SU-DHL-6 (cell line): ENCODE data around the gene KLHDC8A.

Source experiments
- H2AFZ ChIP-seq: fragments of 200-600 bp; sonication (generic); 2 replicates; pipeline ENCODE4 v1.6.1; 2014; ENCODE audit warnings: low read depth, mild to moderate bottlenecking, moderate library complexity, mixed read lengths, antibody characterized with exemption, low read length; ENCODE audit not compliant: severe bottlenecking
- H3F3A ChIP-seq: fragments of 200-600 bp; shearing (Covaris generic); 2 replicates; pipeline ENCODE4 v1.6.0; 2016; ENCODE audit warnings: antibody characterized with exemption, mild to moderate bottlenecking; ENCODE audit not compliant: insufficient read depth
- H3K27ac ChIP-seq: fragments of 200-600 bp; sonication (generic); 2 replicates; pipeline ENCODE4 v1.5.1; 2016; ENCODE audit warnings: low read depth, mild to moderate bottlenecking, low read length, moderate library complexity, mixed read lengths
- H3K27me3 ChIP-seq: fragments of 200-600 bp; sonication (generic), shearing (Covaris generic); 2 replicates; pipeline ENCODE4 v1.6.0; 2014; ENCODE audit warnings: mild to moderate bottlenecking, low read length
- H3K36me3 ChIP-seq: fragments of 200-600 bp; sonication (generic); 2 replicates; pipeline ENCODE4 v1.6.1; 2014; ENCODE audit warnings: mild to moderate bottlenecking, low read length, mixed read lengths
- H3K4me2 ChIP-seq: fragments of 300-600, 200-600 bp; shearing (Covaris generic), sonication (generic); 2 replicates; pipeline ENCODE4 v1.6.0; 2014; ENCODE audit warnings: low read length, low read depth, mild to moderate bottlenecking; ENCODE audit not compliant: poor library complexity, severe bottlenecking
- H3K4me3 ChIP-seq: fragments of 200-600 bp; sonication (generic); 2 replicates; pipeline ENCODE4 v1.5.1; 2014; ENCODE audit warnings: antibody characterized with exemption, low read length, mild to moderate bottlenecking, mixed read lengths; ENCODE audit not compliant: insufficient read depth, poor library complexity, severe bottlenecking
- H3K79me2 ChIP-seq: fragments of 200-600 bp; sonication (generic); 2 replicates; pipeline ENCODE4 v1.6.1; 2014; ENCODE audit warnings: mild to moderate bottlenecking, low read length, moderate library complexity; ENCODE audit not compliant: insufficient read depth
- H3K9ac ChIP-seq: fragments of 200-600 bp; sonication (generic); 2 replicates; pipeline ENCODE4 v1.7.0; 2014; ENCODE audit warnings: mild to moderate bottlenecking, low read length
- H3K9me2 ChIP-seq: fragments of 200-600 bp; sonication (generic); replicated peaks from 2 replicates; pipeline ENCODE4 v1.6.1; 2014; ENCODE audit warnings: low read length; ENCODE audit not compliant: insufficient read depth
- H3K9me3 ChIP-seq: fragments of 200-600 bp; sonication (generic); 2 replicates; pipeline ENCODE4 v1.6.1; 2014; ENCODE audit warnings: low read length, mixed read lengths; ENCODE audit not compliant: insufficient read depth
- H4K20me1 ChIP-seq: fragments of 200-600 bp; sonication (generic); 2 replicates; pipeline ENCODE4 v1.6.1; 2014; ENCODE audit warnings: low read depth, mild to moderate bottlenecking, antibody characterized with exemption, low read length, moderate library complexity, mixed read lengths
- CTCF ChIP-seq: fragments of 200-600 bp; sonication (generic); IDR thresholded peaks from one replicate; pipeline ENCODE4 v1.5.1; 2017; ENCODE audit warnings: antibody characterized with exemption, mild to moderate bottlenecking, low read length, moderate library complexity; ENCODE audit not compliant: insufficient read depth, poor library complexity, severe bottlenecking
- EZH2phosphoT487 ChIP-seq: fragments of 200-600 bp; sonication (generic), shearing (Covaris generic); conservative IDR thresholded peaks from 2 replicates; pipeline ENCODE4 v1.6.1; 2018; ENCODE audit warnings: mild to moderate bottlenecking, antibody characterized with exemption, low read length, moderate library complexity, mixed read lengths

KLHDC8A gene

GRCh38 chr1:205328476-205328875 lies 28.2 kb downstream of the KLHDC8A start:
- Histone ChIP-seq H3K36me3 (no peaks in the 10 kb centered on the region), H3K9ac (no peak overlapping the region), H3K27ac (no peak overlapping the region), H3K79me2 (no peaks in the 10 kb centered on the region), H3F3A (no peaks in the 10 kb centered on the region), H3K4me2 (no peak overlapping the region), H3K27me3 (no peaks in the 10 kb centered on the region), H3K9me2 (no peaks in the 10 kb centered on the region), H2AFZ (no peak overlapping the region), H3K4me3 (no peak overlapping the region), H3K9me3 (no peaks in the 10 kb centered on the region), H4K20me1 (no peaks in the 10 kb centered on the region)
- TF ChIP-seq EZH2phosphoT487 (no peak), CTCF (no peak)

- Histone ChIP-seq H3K27ac (no peak overlapping the region), H3K9me3 (no peaks in the 10 kb centered on the region), H3K9me2 (no peaks in the 10 kb centered on the region), H3K4me2 (no peak overlapping the region), H3K79me2 (no peaks in the 10 kb centered on the region), H3K36me3 (no peaks in the 10 kb centered on the region), H3K9ac (no peak overlapping the region), H3K4me3 (no peak overlapping the region), H2AFZ (no peak overlapping the region), H3F3A (no peaks in the 10 kb centered on the region), H3K27me3 (no peaks in the 10 kb centered on the region), H4K20me1 (no peaks in the 10 kb centered on the region)
- no peak for TF ChIP-seq CTCF
- no peak for TF ChIP-seq EZH2phosphoT487
Measured at GRCh38 chr1:205326812-205327466, 29.8 kb downstream of the KLHDC8A start.

- Histone ChIP-seq H3K9ac (no peak overlapping the region), H3K27ac (no peak overlapping the region), H3K9me3 (no peaks in the 10 kb centered on the region)
Measured at GRCh38 chr1:205325334-205325884, 31.3 kb downstream of the KLHDC8A start.

More at GRCh38 chr1:205325334-205325884, 31.3 kb downstream of the KLHDC8A start:
- H3F3A ChIP-seq, result no peaks in the 10 kb centered on the region
- no peaks in the 10 kb centered on the region for H3K36me3 ChIP-seq
- H2AFZ ChIP-seq, result no peak overlapping the region
- no peak overlapping the region for H3K4me2 ChIP-seq
- H3K27me3 ChIP-seq, result no peaks in the 10 kb centered on the region
- H3K4me3 ChIP-seq, result no peak overlapping the region
- H4K20me1 ChIP-seq, result no peaks in the 10 kb centered on the region
- TF ChIP-seq CTCF (peak; percentile 52), EZH2phosphoT487 (no peak)
- no peaks in the 10 kb centered on the region for H3K79me2 ChIP-seq
- H3K9me2 ChIP-seq, result no peaks in the 10 kb centered on the region
